NCI-H1694 (cell line): ENCODE data around the gene TNS1.

Experiments used
- DNase-seq: peaks from one replicate; lab custom pipeline; 2025; lab: John Stamatoyannopoulos, UW

The TNS1 gene

DNA sequence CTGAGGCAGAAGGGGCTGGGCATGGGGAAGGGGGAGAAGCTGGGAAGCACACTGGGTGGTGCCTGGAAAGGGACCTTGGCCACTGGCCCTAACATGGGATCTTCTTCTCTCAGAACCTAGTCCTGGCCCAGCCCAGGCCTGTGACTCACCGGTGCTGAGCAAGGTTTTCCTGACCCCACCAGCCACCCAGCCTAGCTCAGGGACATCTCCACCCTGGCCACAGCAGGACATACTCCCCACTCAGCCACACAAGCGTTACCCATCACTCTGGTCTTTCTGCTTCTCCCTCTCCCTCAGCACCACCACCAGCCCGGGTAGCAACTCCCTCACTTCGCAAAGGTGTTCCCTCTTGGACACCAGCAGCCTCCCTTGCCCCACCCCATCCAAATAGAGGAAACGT is 22.8 kb downstream of the TNS1 start:
- no peak for DNase-seq

DNA sequence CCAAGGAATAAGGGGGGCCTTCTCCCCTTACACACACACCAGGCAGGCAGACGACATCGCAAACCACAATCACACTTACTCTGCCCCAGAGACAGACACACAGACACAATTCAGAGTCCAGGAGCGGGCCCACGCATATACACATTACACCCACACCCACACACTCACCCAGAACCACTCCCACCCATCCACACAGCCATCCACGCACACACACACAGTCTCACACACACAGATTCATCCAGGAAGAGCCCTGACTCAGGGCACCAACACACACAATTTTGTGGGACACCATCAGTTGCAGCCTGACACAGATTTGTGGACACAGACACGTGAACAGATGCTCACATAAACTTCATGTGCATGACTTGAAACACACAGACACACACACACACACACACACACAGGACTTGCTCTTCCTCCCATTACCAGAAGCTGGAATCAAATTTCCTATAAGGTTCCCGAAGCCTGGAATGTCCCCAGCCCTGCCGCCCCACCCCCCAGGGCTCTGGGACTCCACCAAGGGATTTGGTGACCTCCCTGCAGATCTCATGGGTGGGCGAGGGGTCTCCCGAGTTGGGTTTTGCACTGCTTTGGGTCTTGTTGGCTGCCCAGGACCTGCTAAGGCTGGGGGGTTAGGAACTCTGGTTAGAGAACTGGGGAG is 23.5 kb downstream of the TNS1 start:
- no peak for DNase-seq

DNA sequence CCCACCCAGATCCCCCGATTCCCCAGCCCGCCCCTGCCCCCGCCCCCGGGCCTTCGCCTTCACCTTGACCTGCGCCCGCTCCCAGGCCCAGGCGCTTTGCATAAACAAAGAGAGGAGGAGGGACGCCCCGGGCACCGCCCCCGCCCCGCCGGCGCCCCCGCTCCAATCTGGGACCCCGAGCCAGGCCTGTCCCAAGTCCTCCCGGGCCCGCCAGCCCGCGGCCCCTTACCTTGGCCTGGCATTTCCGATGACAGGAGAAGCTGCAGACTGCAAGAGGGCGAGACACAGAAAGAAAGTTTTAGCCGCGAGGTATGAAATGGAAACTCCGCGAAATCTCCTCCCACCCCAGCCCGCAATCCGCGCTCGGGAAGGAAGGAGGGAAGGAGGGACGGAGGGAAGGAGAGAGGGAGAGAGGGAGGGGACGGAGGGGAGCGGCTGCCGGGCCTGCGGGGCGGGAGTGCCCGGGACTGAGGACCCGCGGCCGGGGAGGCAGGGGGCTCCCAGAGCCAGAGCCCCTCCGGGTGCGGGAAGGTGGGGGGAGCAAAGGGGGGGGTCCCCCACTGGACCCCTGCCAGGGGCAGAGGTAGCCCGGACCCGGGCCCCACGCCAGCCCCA is 24.2 kb downstream of the TNS1 start:
- DNase-seq: no peak

DNA sequence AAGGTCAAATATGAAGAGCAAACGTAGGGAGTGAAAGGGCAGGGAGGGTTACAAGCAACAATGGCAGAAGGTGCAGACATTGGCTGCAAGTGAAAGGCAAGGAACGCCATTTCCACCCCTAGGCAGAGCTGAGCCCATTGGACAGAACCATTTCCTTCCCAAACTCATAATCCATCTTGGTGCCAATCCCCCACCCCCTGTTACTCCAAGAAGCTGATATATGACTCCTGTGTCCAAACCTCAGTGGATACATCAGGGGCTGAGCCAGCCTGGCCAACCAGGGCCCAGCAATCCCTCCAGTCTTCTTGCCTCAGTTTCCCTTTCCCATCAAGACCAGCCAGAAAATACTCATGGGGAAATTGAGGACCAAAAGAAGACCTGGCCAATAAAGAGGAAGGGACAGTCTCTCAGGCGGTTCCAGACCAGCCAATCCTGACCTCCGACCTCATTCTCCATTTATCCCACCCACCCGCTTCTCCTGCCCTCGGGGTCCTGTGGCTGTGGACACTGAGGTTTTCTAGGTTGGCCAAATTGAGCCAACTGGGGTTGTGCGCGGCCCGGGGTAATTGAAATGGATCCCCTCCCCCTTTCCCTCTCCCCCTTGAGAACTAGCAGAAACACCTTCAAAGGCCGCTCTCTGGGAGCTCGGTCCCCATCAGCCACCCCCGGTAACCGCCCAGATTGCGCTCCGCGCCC is 24.8 kb downstream of the TNS1 start:
- no peak for DNase-seq

DNA sequence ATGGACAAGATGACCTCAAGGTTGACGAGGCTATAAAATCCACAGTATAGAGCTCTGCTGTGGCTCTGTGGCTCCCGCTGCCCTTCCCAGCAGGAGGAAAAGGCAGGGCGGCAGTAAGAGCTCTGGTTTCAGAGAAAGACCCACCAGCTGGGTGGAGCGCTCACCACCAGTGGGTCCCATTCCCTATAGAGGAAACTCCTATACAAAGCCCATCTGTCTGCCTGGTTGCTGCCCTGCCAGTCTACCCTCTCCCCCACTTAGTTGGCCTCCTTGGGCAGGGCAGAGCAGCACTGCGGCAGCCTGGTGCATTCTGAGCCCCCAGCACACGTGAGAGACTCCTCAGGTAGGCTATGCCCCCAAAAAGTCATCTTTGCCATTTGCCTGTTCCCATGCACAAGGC is 26.5 kb downstream of the TNS1 start:
- no peak for DNase-seq

DNA sequence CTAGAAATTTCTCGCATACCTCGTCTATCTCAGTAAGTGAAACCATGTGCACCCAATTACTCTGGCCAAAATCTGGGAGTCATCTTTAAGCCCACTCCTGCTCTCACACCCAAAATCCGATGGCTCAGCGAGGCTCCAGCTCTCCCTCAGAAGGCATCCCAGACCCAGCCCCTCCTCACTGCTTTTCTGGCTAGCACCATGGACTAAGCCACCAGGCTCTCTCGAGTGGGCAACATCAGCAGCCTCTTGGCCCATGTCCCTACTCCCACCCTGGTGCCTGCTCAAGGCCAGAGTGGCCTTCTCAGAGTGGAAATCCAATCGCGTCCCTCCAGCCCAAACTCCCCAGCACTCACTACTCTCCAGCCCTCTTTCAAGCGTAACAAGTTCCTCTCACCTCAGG is 27.2 kb downstream of the TNS1 start:
- DNase-seq: no peak

DNA sequence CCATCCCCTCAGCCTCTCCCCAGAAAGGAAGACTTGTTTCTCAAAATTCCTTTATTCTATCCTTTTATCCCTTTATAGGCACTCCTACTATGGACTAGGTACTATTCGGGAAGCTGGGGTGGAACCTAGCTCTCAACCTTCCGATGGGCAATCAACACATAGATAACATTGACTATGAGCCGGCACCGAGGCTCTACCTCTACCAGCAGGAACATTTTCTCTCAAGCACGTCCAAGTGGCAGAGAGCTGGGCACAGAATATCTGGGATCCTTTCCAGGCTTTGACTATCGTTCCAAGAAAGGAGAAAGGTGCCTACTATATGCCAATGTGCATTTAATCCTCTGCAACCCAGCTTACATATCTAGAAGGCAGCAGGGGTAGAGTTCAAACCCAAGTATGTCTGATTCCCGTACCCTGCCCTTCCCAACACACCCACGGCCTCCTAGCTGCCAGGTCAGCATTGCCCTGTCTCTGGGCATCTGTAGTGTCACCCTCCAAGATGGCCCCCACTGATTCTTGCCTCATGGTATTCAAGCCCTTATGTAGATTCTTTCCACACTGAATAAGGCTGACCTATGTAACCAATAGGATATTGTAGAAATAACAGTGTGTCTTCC is 28.3 kb downstream of the TNS1 start:
- no peak for DNase-seq

DNA sequence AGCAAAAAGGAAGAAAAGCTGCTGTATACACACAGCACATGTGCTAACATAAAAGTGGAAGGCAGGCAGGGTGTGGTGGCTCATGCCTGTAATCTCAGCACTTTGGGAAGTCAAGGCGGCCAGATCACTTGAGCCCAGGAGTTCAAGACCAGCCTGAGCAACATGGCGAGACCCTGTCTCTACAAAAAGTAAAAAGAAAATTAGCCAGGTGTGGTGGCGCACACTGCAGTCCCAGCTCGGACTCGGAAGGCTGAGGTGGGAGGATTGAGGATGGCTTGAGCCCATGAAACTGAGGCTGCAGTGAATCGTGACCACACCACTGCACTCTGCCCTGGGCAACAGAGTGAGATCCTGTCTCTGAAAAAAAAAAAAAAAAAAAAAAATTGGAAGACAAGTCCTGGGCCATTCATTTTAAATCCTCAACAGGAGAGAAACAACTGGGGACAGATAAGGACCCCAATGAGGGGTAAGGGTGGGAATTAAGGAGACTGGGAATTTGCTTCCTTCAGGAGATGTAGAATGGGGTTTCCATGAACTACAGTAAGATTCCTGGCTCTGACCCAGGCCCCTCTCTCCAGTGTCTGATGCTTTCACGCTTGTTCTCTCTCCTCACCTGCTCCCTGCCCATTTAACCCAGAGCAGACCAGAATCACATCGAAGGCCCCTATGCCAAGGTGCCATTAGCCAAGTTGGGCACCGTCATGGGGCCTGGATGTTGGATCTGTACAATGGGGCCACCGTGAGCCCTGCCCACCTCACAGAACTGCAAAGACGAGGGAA is 29.6 kb downstream of the TNS1 start:
- no peak for DNase-seq

DNA sequence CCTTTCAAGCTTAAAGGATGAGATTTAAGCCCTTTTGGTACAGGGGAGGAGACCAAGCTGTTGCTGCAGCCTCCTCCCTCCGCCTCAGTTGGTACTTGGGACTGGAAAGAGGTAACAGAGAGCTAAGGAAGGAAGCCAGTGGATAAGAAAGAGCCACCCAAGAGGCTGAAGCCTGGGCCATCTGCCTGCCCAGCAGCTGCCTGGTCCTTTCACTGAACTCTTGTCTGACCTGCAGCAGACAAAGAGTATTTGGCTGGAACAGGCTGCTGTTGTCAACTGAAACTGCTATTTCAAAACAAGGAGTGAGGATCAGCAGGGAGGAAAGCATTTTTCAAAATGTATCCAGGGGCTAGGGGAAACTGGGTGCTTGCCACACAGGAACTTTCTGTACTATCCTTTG is 30.3 kb downstream of the TNS1 start:
- DNase-seq: no peak

DNA sequence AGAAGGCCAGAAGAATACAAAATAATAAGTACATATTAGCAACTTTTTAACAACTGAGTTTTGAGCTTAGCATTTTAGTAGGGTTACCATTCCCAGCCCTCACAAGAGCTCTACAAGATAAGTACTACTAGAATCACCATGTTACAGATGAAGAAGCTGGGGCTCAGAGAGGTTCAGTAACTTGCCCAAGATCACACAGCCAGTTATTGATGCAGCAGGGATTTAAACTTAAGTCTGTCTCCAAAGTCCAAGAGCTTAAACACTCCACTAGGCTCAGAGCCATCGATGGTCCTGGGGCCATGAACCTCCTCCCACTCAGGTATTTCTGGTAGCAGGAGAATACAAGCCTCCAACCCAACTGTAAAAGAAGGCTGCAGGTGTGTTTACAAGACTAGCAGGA is 30.8 kb downstream of the TNS1 start:
- DNase-seq: no peak

DNA sequence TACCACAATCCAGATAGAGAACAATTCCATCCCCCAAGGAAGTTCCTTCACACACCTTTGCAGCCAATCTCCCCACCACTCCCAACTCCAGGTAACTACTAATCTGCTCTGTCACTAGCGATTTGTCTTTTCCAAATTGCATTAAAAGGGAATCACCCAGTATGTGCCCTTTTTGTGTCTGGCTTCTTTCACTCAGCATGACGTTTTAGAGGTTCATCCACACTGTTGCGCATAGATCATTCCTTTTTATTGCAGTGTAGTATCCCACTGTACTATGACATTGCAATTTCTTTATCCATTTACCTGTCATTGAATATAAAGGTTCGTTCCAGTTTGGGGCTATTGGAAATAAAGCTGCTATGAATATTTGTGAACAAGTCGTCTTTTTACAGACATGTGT is 31.6 kb downstream of the TNS1 start:
- no peak for DNase-seq

DNA sequence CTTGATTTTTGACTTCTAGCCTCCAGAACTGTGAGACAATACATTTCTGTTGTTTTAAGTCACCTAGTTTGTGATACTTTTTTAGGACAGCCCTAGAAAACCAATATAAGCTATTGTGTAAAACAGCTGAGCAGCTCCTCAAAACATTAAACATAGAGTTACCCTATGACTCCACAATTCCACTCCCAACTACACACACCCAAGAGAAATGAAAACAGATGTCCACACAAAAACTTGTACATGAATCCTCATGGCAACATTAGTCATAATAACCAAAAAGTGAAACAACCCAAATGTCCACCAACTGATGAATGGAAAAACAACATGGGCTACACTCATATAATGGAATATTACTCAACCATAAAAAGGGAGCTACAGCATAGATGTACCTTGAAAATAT is 32.6 kb downstream of the TNS1 start:
- DNase-seq: no peak

DNA sequence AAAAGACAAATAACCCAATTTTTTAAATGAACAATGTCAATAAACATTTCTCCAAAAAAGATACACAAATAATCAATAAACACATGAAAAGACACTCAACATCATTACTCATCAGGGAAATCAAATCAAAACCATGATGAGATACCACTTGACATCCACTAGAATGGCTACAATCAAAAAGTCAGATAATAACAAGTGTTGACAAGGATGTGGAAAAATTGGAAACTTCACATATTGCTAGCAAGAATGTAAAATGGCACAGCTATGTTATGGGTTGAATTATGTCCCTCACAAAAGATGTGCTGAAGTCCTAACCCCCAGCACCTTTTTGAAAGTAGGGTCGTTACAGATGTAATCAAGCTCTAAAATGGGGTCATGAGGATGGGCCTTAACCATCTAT is 33.2 kb downstream of the TNS1 start:
- no peak for DNase-seq

DNA sequence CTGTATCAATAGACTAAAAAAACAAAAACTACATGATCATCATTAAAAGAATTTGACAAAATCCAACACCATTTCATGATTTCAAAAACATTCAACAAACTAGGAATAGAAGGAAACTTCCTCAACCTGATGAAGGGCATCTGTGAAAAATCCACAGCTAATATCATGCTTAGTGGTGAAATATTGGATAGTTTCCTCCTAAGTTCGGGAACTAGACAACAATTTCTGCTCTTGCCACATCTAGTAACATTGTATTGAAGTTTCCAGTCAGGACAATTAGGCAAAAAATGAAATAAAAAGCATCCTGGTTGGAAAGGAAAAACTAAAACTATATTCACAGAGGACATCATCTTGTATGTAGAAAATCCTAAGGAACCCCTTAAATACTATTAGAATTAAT is 34.8 kb downstream of the TNS1 start:
- no peak for DNase-seq

DNA sequence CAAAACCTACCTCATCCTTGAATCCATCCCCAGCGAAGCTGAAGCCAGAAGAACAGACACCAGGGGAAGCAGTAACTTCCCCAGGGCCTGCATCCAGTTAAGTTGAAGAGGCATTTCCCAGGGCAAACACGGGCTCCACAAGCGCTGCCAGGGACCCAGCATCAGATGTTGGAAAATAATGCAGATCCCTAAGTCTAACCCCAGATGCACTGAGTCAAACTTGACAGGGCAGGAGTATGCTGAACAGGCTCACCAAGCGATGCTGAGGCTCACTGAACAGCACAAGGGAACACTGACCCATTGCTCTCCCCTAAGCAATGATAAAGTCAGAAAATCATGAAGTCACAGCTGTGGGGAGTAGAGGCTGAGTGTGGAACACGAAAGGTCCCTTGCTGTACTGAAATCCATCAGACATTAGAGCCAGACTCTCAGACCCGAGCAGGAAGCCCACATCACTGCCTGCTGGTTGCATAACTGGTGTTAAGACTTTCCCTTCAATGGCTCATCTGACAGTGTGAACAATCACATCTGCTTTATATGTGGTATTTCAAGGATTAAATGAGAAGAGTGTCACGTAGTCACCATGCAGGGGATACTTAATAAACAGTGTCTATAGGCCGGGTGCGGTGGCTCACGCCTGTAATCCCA is 36.2 kb downstream of the TNS1 start:
- no peak for DNase-seq

DNA sequence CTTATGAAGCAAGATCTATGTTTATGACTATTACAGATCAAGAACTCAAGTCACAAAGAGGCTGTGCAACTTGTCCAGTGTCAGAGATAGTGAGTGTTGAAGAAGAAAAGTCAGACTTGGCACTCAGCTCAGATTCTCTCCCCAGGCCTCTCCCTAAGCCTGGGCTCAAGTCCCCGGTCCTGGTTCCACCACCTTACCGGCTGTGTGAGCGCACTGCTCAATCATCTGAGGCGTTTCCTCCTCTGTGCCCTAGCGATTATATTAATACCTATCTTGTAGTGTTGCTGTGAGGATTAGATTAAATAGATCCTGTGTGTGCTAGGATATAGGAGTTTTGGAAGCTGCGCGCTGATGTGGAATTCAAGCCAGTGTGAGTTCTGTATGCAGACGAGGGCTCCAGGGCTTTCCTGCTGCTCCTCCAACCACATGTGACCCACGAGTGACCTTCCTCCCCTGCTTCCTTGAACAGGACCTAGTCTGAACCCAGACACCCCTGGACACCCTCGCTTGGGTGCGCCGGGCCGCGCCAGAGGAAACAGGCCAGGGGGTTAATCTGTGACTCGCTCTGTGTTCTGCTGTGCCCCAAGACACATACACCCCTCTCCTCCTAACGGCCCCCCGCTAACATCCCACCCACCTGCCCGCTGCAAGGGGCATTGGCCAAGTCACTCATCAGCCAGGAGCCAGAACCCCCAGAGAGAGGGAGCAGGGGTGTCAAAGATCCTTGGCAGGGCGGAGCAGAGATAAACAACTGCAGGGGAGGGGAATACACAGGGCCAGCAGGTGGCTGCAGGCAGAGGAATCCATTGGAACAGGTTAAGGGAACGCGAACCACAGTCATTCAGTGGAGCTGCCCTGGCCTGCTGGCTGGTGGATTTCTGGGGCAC is 38.3 kb downstream of the TNS1 start:
- DNase-seq: no peak

DNA sequence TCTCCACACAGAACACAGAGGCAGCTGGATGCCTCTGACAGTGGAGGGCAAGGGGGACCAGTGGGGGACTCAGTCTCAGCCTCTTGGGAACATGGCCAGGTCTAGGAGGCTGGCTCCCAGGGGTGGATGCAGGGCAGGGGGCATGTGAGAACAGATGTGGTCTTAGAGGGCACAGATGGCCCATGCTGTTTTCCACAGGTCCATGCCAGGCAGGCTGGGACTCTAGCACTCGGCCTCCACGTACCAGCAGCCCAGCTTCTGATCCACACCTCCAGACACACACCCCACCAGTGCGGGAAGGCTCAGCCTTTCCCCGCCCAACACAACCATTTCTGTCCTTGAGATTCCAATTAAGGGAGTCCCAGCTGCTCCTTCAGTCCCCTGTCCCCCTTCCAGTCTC is 42.4 kb downstream of the TNS1 start:
- DNase-seq: no peak

DNA sequence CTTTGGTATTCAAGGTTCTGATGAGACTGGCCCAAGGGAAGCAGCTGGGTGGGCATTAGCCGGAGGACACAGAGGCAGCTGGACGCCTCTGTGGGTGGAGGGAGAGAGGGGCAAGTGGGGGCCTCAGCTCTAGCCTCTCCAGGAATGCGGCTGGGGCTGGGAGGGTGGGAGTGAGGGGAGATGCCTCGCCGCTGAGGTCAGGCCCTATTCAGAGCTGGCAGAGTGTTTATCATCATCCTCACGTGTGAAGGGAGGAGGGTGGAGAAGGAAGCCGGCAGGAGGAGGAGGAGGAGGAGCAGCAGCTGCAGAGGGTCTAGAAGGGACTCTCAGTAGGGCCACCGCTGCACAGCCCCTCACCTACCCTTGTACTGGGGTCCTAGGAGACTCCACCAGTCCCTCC is 43.1 kb downstream of the TNS1 start:
- no peak for DNase-seq

DNA sequence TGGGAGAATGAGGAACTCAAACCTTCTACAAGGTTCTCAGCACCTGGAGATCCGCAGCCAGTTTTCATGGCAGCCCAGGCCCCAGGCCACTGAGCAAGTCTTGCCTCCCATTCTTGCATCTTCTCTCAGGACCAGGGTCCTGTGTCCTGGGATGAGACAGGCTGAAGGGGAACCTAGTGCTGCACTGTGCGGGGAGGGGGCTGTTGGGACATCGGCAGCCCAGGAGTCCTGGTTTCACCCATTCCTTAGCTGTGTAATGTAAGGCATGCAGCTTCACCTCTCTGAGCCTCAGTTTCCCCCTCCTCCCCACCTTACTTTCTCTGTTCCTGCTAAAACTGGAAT is 43.9 kb downstream of the TNS1 start:
- DNase-seq: no peak

DNA sequence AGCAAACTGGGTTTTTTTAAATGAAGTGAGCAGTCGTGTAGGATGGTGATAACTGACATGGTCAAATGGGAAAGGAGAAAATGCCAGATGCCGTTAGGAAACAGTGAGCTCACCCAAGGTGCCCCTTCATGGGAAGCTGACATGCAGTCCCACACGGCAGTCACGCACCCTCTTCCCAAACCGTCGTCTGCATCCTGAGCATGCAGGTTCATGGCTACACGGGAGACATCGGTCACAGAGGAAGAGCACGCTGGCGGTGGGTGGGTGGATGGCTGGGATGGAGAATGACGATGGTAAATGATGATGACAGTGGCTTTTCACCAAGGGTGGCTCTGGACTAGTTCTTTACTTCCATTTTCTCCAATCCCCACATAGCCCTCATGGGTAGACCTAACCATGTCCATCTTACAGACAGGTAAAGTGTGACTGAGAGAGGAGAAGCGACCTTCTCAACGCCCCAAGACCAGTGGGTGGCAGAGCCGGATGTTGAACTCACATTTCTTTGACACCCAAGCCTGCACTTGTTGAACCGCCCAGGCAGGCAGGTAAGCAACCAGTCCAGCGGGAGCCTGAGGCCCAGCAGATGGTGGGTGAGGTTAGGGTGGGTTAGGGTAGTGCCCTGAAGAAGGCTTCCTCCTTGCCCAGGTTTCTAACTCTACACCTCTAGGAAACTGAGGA is 44.5 kb downstream of the TNS1 start:
- DNase-seq: no peak
